ENCODE measurements around the gene ZMIZ1.

ZMIZ1 gene

GRCh38 chr10:79315602-79315920, 246.8 kb downstream of the ZMIZ1 start:
- no peak for DNase-seq (ENCODE audit: extremely low read depth in 1 of 2, low read depth in 1 of 2)

- no peak for DNase-seq (ENCODE audit: extremely low read depth in 1 of 2, low read depth in 1 of 2)
Measured at GRCh38 chr10:79316671-79317431, 248.1 kb downstream of the ZMIZ1 start.

GRCh38 chr10:79318369-79318768, 249.6 kb downstream of the ZMIZ1 start:
- no peak for DNase-seq (ENCODE audit: extremely low read depth in 1 of 2, low read depth in 1 of 2)

GRCh38 chr10:79319115-79319771, 250.5 kb downstream of the ZMIZ1 start:
- no peak for DNase-seq (ENCODE audit: extremely low read depth in 1 of 2, low read depth in 1 of 2)

- no peak for DNase-seq (ENCODE audit: extremely low read depth in 1 of 2, low read depth in 1 of 2)
Measured at GRCh38 chr10:79320316-79320715, 251.6 kb downstream of the ZMIZ1 start.

- DNase-seq (ENCODE audit: extremely low read depth in 1 of 2, low read depth in 1 of 2) = no peak
Measured at GRCh38 chr10:79320820-79321493, 252.2 kb downstream of the ZMIZ1 start.

- DNase-seq (ENCODE audit: extremely low read depth in 1 of 2, low read depth in 1 of 2) = no peak
Measured at GRCh38 chr10:79321494-79321882, 252.7 kb downstream of the ZMIZ1 start.

GRCh38 chr10:79321951-79322350, 253.2 kb downstream of the ZMIZ1 start:
- DNase-seq (ENCODE audit: extremely low read depth in 1 of 2, low read depth in 1 of 2) = no peak

GRCh38 chr10:79322616-79323543, 254.1 kb downstream of the ZMIZ1 start:
- peak; percentile 53 to 68 for DNase-seq (ENCODE audit: extremely low read depth in 1 of 2, low read depth in 1 of 2)

GRCh38 chr10:79323602-79324001, 254.8 kb downstream of the ZMIZ1 start:
- DNase-seq (ENCODE audit: extremely low read depth in 1 of 2, low read depth in 1 of 2) = no peak

- no peak for DNase-seq (ENCODE audit: extremely low read depth in 1 of 2, low read depth in 1 of 2)
Measured at GRCh38 chr10:79324032-79324695, 255.4 kb downstream of the ZMIZ1 start.

GRCh38 chr10:79326361-79327089, 257.8 kb downstream of the ZMIZ1 start:
- no peak for DNase-seq (ENCODE audit: extremely low read depth in 1 of 2, low read depth in 1 of 2)

GRCh38 chr10:79327090-79327457, 258.3 kb downstream of the ZMIZ1 start:
- DNase-seq (ENCODE audit: extremely low read depth in 1 of 2, low read depth in 1 of 2) = no peak

GRCh38 chr10:79328147-79328701, 259.5 kb downstream of the ZMIZ1 start:
- no peak for DNase-seq (ENCODE audit: extremely low read depth in 1 of 2, low read depth in 1 of 2)

GRCh38 chr10:79328737-79329504, 260.2 kb downstream of the ZMIZ1 start:
- no peak for DNase-seq (ENCODE audit: extremely low read depth in 1 of 2, low read depth in 1 of 2)

GRCh38 chr10:79329529-79329928, 260.8 kb downstream of the ZMIZ1 start:
- DNase-seq (ENCODE audit: extremely low read depth in 1 of 2, low read depth in 1 of 2) = no peak

GRCh38 chr10:79331226-79331625, 262.5 kb downstream of the ZMIZ1 start:
- no peak for DNase-seq (ENCODE audit: extremely low read depth in 1 of 2, low read depth in 1 of 2)

GRCh38 chr10:79331709-79332108, 262.9 kb downstream of the ZMIZ1 start:
- peak in 1 of 2 donors; percentile 22 for DNase-seq (ENCODE audit: extremely low read depth in 1 of 2, low read depth in 1 of 2)
